IPS-20b (cell line): ENCODE results near the gene NBAS.

Experiments
- H3K27ac ChIP-seq: one replicate; pipeline ENCODE4 v1.5.1; 2013; ENCODE audit warnings: low read length
- H3K27me3 ChIP-seq: 2 replicates; pipeline ENCODE4 v1.6.1; 2013; ENCODE audit warnings: mild to moderate bottlenecking, low read length, inconsistent platforms; ENCODE audit not compliant: insufficient read depth
- H3K36me3 ChIP-seq: 2 replicates; pipeline ENCODE4 v1.6.1; 2013; ENCODE audit warnings: low read depth, mild to moderate bottlenecking, inconsistent platforms, low read length, moderate library complexity; ENCODE audit not compliant: insufficient read depth
- H3K4me1 ChIP-seq: 2 replicates; pipeline ENCODE4 v1.6.1; 2013; ENCODE audit warnings: mild to moderate bottlenecking, control low read depth, inconsistent platforms, low read length, moderate library complexity; ENCODE audit not compliant: insufficient read depth
- H3K4me3 ChIP-seq: 2 replicates; pipeline ENCODE4 v1.5.1; 2013; ENCODE audit warnings: mild to moderate bottlenecking, low read length, inconsistent platforms
- H3K9ac ChIP-seq: 2 replicates; pipeline ENCODE4 v1.6.1; 2013; ENCODE audit warnings: low read depth, mild to moderate bottlenecking, inconsistent platforms, low read length, moderate library complexity
- H3K9me3 ChIP-seq: 2 replicates; pipeline ENCODE4 v1.6.1; 2013; ENCODE audit warnings: mild to moderate bottlenecking, low read depth, low read length, inconsistent platforms; ENCODE audit not compliant: insufficient read depth

NBAS gene

DNA sequence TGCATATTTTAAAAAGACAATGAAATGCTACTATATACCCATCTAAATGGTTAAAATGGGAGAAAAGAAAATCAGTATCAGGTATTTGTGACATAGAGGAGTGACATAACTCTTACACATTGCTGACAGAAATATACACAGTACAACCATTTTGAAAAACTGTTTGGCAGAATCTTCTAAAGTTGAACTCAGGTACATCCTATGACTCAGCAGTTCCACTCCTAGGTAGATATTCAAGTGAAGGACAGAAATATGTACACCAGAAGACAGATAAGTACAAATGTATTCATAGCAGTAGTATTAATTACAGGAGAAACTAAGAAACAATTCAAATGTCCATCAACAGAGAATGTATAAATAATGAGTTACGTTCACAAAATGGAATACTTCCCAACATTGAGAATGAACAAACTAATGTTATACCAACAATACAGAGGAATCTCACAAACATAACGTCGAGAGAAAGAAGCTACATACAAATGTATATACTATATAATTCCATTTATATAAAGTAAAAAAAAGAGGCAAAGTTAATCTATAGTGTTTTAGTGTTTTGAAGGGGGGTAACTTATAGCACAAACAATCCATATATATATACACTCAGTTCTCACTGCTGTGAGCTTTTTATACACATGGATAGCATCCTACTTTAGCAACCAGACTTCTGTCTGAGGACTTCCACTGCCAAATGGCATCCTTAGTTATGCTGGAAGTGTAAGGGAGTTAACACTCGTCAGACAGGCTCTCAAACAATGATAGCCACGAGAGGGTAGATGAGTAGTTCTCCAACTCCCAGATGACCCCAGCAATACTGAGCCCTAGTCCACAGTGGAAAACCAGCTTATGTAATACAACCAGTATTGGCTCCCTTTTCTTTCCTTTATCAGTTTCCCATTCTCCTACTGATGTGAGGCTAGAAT lies 172.5 kb downstream of the NBAS start:
- Histone ChIP-seq H3K4me1 (no peaks in the 10 kb centered on the region), H3K9ac (no peak overlapping the region), H3K4me3 (no peak overlapping the region), H3K36me3 (no peaks in the 10 kb centered on the region), H3K27me3 (no peaks in the 10 kb centered on the region), H3K9me3 (no peaks in the 10 kb centered on the region), H3K27ac (no peak overlapping the region)

DNA sequence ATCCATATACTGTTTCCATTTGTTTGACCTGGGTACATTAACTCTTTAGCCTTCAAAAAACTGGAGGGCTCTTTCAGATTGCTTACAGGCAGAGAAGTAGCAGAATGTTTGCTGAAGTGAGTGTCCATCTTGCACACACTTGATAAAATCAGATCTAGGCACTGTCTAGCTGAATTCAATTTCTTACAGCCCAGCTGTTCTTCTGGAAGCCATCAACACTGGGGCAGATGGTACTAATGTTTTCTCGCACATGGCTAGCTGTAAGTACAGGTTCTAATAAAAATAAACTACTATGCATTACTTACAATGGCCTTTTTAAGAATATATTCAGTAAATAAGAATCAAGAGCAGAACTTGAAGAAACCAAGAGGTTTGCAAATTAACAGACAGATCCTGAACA lies 175.9 kb downstream of the NBAS start:
- no peaks in the 10 kb centered on the region for H3K36me3 ChIP-seq
- no peaks in the 10 kb centered on the region for H3K4me1 ChIP-seq
- no peaks in the 10 kb centered on the region for H3K9me3 ChIP-seq
- H3K4me3 ChIP-seq = no peak overlapping the region
- no peak overlapping the region for H3K27ac ChIP-seq
- H3K27me3 ChIP-seq = no peaks in the 10 kb centered on the region
- no peak overlapping the region for H3K9ac ChIP-seq

DNA sequence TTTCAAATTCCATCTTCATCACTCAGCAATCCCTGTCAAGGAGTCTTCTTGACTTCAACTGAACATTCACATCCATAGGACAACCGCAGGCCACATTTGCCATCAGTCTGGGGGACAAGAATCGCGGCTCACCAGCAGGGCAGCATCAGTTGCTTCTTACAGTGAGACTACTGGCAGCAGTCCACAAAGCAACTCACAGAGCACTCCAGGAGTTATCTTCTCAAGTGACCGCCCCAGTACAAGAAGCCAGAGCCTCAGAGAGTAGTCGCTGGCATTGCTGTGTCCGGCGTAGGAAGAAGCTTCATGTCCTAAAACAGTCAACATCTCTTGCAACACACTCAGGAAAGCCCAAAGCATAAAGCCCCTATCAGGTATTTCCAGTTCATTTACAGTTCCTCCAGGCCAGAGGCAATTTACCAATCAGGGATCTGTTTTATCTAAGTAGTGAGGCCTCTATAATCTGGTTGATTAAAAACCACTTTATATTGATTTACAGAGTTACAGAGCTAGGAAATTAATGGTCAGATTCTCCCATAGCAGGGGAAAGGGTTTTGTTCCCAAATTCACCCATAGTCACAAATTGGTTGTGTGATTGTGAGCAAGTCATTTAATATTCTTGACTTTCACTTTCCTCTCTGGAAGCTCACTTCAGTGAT lies 177.3 kb downstream of the NBAS start:
- no peaks in the 10 kb centered on the region for H3K27me3 ChIP-seq
- H3K4me3 ChIP-seq = no peak overlapping the region
- H3K9ac ChIP-seq = no peak overlapping the region
- H3K4me1 ChIP-seq = no peaks in the 10 kb centered on the region
- H3K36me3 ChIP-seq = peaks cover 6% of the 10 kb centered on the region; the same call in 1 of the 2 replicates
- H3K9me3 ChIP-seq = no peaks in the 10 kb centered on the region
- H3K27ac ChIP-seq = no peak overlapping the region

DNA sequence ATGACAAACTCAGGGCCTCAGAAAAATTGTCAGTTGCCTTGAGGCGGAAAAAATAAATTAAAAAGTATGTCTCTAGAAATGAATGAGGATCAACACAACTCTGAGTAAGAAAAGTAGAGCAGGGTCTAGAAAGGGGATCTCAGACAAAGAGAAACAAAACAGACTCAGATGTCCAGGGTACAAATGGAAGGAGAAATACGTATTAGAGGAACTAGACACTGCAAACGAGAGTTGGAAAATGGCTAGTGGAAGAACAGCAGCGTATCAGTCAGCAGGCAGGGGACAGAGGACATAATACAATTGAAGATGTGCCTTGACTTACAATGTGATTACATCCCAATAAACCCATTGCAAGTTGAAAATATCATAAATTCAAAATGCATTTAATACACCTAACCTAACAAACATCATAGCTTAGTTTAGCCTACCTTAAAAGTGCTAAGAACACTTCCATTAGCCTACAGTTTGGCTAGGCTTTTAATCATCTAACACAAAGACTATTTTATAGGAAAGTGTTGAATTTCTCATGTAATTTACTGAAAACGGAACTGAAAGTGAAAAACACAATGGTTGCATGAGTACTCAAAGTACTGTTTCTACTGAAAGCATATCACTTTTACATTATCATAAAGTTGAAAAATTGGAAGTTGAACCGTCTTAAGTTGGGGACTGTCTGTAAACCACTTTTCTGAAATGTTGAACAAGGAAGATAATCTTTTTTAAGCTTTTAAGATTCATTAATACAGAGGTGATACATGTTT lies 182.8 kb downstream of the NBAS start:
- Histone ChIP-seq H3K27me3 (no peaks in the 10 kb centered on the region), H3K9ac (no peak overlapping the region), H3K36me3 (peaks cover 10% of the 10 kb centered on the region; the same call in 1 of the 2 replicates), H3K4me1 (no peaks in the 10 kb centered on the region), H3K27ac (no peak overlapping the region), H3K4me3 (no peak overlapping the region), H3K9me3 (no peaks in the 10 kb centered on the region)

DNA sequence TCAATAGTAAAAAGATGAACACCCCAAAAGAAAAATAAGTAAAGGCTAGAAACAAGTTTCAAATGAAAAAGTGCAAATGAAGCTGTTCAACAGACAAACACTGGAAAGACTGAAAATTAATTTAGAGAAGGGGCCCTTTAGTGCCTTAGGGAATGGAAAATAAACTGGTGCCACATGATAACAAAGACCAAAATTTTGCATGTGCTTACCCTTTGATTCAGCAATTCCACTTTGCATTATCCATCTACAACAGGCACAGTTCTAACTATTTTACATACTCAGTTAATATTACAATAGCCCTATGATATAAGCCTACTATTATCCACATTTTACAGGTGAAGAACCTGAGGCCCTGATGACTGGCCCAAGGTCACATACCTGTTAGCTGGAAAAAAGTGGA lies 183.9 kb downstream of the NBAS start:
- peaks cover 11% of the 10 kb centered on the region; the same call in 1 of the 2 replicates for H3K36me3 ChIP-seq
- no peak overlapping the region for H3K27ac ChIP-seq

DNA sequence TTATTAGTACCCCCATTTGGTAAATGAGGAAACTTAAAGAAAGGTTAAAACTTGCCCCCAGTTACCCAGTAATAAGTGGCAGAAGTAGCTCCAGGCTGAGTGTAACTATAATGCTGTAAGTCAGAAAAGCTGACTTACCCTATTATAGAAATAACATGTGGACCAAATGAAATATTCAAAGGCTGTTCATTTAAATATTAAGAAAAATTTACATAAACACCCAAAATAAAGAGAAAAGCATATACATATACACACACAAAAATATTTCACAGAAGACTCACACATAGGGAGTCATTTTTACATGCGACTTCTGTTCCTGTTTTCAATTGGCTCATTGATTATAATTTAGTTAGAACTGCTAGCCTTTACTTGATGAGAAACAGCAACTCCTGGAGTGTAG lies 189.1 kb downstream of the NBAS start:
- H3K4me1 ChIP-seq = peaks cover 9% of the 10 kb centered on the region; the same call in 1 of the 2 replicates
- no peak overlapping the region for H3K27ac ChIP-seq
- no peak overlapping the region for H3K4me3 ChIP-seq
- no peak overlapping the region for H3K9ac ChIP-seq
- peaks cover 5% of the 10 kb centered on the region; the same call in 1 of the 2 replicates for H3K36me3 ChIP-seq
- no peaks in the 10 kb centered on the region for H3K9me3 ChIP-seq
- H3K27me3 ChIP-seq = no peaks in the 10 kb centered on the region

More for the DNA sequence above, 183.9 kb downstream of the NBAS start:
- Histone ChIP-seq H3K4me1 (no peaks in the 10 kb centered on the region), H3K9ac (no peak overlapping the region), H3K9me3 (no peaks in the 10 kb centered on the region), H3K4me3 (no peak overlapping the region), H3K27me3 (no peaks in the 10 kb centered on the region)

DNA sequence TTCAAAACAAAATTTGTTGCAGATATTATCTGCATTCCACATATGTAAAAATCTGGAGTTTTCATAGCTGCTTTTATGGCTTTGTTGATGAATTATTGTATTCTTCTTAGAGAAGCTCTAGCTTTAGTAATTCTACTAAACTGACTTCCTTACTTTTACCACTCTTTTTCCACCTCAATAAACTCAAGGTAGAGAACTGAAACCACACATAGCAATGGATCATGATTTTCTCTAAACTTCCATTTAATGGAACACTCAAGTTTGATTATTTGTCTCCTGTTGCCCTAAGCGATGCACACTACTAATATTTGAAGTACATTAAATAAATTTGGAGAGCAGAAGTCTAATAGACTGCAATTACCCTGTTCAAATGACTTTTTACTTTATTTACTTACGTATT lies 192.0 kb downstream of the NBAS start:
- Histone ChIP-seq H3K27ac (no peak overlapping the region), H3K9ac (no peak overlapping the region), H3K9me3 (no peaks in the 10 kb centered on the region), H3K36me3 (peaks cover 5% of the 10 kb centered on the region; the same call in 1 of the 2 replicates), H3K27me3 (no peaks in the 10 kb centered on the region), H3K4me3 (no peak overlapping the region), H3K4me1 (peaks cover 19% of the 10 kb centered on the region; the same call in 1 of the 2 replicates)

DNA sequence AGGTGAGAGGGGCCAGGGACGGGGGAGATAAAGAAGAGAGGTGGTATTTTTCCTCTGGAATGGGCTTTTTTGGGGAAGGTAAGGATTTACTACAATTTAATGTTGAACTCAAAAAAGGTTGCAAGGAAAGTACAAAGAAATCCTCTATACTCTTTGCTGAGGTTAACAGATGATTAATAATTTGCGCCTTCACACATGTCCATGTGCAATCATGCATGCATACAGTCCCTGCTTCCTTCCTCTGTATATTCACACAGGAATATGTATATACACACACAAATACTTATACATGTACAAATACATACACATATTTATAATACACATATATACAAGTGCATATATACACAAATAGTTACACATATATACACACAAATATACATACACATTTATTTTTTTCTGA lies 193.4 kb downstream of the NBAS start:
- Histone ChIP-seq H3K9ac (no peak overlapping the region; the same call in 1 of the 2 replicates), H3K27me3 (no peaks in the 10 kb centered on the region), H3K4me3 (no peak overlapping the region; the same call in 1 of the 2 replicates), H3K36me3 (no peaks in the 10 kb centered on the region; the same call in 1 of the 2 replicates), H3K4me1 (peaks cover 19% of the 10 kb centered on the region; the same call in 1 of the 2 replicates), H3K27ac (no peak overlapping the region), H3K9me3 (no peaks in the 10 kb centered on the region)

DNA sequence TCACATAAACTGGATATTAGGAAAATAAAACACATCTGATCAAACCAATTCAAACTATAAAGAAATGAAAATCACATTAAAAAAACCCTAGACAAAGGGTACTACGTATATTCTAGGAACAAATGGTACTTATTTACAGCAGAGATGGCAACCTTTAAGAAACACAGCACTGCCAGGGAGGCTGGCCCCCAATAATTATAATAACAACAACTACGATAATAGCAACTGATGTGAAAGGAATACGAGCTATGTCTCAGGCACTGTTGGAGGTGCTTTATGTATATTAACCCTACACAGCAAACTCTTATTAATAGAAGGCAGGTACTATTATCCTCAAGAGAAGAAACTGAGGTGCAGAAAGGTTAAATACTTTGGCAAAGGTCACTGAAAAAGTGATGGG lies 193.9 kb downstream of the NBAS start:
- H3K4me1 ChIP-seq = peaks cover 19% of the 10 kb centered on the region; the same call in 1 of the 2 replicates
- peak overlapping the region; percentile 33; the same call in 1 of the 2 replicates for H3K9ac ChIP-seq
- no peaks in the 10 kb centered on the region for H3K27me3 ChIP-seq
- no peaks in the 10 kb centered on the region for H3K9me3 ChIP-seq
- peak overlapping the region; percentile 2; the same call in 1 of the 2 replicates for H3K4me3 ChIP-seq
- H3K36me3 ChIP-seq = no peaks in the 10 kb centered on the region; the same call in 1 of the 2 replicates
- H3K27ac ChIP-seq = no peak overlapping the region

DNA sequence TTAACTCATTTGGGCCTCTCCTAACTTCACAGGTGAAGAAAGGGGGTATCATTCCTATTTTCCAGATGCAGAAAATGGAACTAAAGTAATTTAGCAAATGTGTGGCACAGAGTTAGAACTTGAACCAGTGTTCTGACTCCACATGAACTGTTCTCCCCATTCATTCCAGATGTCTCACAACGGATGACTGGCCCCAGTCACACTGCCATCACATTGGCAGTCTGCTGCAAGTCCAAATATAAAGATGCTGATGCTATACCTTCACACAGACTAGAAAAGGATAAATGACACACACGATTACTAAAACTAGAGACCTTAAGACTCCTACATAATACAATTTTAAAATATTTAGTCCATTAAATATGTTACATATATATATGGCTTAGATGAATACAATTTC lies 195.7 kb downstream of the NBAS start:
- no peaks in the 10 kb centered on the region for H3K36me3 ChIP-seq
- no peaks in the 10 kb centered on the region for H3K9me3 ChIP-seq
- H3K4me3 ChIP-seq = no peak overlapping the region
- peaks cover 19% of the 10 kb centered on the region; the same call in 1 of the 2 replicates for H3K4me1 ChIP-seq
- no peak overlapping the region for H3K9ac ChIP-seq
- H3K27ac ChIP-seq = no peak overlapping the region
- no peaks in the 10 kb centered on the region for H3K27me3 ChIP-seq

DNA sequence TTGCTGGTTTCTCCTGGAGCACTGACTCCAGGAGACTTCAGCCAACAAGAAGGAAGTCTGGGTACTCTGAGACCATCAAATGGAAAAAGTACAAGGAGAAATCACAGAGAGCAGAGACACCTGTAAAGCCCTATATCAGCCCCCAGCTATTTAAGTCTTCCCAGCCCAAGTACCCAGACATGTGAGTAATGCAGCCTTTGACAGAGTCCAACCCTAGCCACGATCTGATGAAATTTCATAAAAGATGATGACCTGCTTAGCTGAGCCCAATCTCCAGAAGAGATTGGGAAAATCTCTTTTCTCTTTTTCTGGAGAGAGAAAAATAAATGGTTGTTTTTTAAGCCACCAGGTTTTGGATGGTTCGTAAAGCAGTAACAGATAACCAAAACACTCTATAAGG lies 196.6 kb downstream of the NBAS start:
- H3K27me3 ChIP-seq = no peaks in the 10 kb centered on the region
- no peaks in the 10 kb centered on the region for H3K36me3 ChIP-seq
- peaks cover 19% of the 10 kb centered on the region; the same call in 1 of the 2 replicates for H3K4me1 ChIP-seq
- no peaks in the 10 kb centered on the region for H3K9me3 ChIP-seq
- H3K4me3 ChIP-seq = no peak overlapping the region
- no peak overlapping the region for H3K27ac ChIP-seq
- H3K9ac ChIP-seq = no peak overlapping the region
